Middle frontal gyrus (tissue), 1 donor: ENCODE measurements around the gene GNPTG.
"Not testable (repeated sequence)": the region's sequence is repeated elsewhere in the genome, so short reads cannot be mapped to it uniquely, and the experiment has no call there.

ENCODE experiments used
- DNase-seq: peaks from one replicate; pipeline ENCODE4 v3.0.0-alpha.2; 2015; ENCODE audit warnings: low spot score; ENCODE audit errors: extremely low spot score

The GNPTG gene

GRCh38 chr16:1318268-1318545 lies 33.5 kb upstream of the GNPTG start:
- DNase-seq = no peak

DNA sequence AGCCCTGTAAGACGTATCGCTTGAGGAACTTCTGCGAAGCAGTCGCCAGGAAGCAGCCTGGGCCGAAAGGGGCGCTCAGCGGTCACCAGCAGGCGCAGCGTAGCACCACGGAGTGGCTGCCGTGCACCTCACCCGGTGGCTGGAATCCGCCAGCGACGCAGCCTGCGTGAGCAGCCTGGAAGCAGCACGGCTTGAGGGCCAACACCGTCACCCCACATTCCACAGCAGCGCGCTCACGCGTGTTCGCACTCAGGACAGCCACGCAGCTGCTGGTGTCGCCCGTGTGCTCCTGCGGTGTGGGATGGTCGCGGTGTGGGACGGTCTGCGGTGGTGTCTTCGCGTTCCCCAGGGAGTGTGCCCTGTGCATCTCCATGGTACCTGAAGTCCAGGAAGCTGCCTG lies 32.7 kb upstream of the GNPTG start:
- DNase-seq = no peak

DNA sequence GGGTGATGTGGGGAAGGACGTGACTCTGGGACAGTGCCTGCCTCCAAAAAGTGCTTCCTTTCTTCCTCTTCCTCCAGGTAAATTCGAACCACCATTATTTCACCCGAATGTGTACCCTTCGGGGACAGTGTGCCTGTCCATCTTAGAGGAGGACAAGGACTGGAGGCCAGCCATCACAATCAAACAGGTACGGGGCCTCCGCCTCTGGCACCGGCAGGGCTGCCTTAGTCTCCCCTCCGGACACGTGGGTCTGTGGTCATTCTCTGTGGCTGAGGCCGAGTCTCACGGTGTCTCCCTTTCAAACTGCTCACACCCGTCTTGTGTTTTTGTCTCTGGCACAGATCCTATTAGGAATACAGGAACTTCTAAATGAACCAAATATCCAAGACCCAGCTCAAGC lies 31.6 kb upstream of the GNPTG start:
- DNase-seq = no peak

GRCh38 chr16:1320658-1321240 lies 31.0 kb upstream of the GNPTG start:
- DNase-seq = no peak

- DNase-seq = no peak
These were observed 29.3 kb upstream of the GNPTG start for GRCh38 chr16:1322407-1322806.

DNA sequence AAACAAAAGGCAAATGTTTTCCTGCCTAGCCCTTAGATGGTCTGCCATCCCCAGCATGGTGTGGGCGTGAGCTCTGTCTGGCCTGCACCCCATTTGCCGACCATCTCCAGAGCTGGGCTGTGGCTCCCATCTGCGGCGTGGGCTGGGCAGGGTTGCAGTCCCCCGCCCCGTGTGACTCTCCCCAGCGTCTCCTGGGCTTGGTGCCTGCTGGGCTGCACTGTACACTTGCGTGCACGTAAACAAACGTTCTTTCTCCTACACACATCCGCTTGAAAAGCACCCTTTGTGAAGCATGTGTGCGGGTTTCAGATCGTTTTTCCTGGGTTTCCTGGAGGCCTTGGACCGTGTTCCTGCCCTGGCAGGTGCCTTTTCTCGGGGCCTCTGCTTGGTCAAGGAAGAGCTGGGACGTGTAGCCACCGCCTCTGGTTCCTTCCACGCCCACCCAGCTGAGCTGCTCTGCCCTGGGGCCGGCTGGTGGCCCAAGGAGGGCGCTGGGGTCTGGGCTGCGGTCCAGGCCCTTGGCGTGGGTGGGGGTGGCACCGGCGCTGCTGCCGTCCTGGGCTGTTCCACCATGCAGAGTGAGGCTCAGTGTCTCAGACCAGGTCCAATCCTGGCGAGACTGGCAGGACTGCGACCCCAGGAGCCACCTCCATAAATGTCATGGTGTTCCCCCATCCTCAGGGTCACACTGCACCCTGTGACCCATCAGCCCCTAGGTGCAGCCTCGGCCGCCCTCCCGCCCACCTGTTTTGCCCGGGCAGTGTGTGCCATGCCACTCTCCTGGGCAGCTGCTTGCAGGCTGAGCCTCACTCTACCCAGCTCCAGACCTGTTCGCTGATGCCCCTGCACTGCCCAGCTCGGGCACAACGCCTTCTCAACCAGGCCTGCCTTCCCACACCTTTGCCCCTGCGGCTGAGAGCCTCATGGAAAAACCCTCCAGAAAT lies 28.2 kb upstream of the GNPTG start:
- no peak for DNase-seq

GRCh38 chr16:1324286-1324826 lies 27.4 kb upstream of the GNPTG start:
- no peak for DNase-seq

GRCh38 chr16:1325261-1325660 lies 26.5 kb upstream of the GNPTG start:
- no peak for DNase-seq

- DNase-seq = no peak
These were observed 25.9 kb upstream of the GNPTG start for GRCh38 chr16:1325673-1326371.

DNA sequence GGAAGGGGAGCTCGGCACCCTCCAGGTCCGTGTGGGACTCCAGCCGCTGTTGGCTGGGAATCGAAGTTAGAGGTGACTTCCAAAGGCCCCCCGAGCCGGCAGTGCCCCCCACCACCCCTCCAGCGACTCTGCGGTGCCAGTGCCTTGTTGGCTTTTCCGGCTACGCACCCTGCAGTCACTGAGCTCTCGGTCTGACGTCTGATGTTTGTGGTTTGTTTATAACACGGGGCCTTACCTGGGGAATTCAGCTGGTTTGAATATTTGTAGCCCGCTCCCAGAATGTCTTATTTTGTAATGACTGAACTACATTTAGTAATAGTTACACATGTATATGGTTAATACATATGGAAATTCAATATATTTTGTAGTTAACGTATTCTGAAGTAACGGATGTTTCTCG lies 25.3 kb upstream of the GNPTG start:
- no peak for DNase-seq

DNA sequence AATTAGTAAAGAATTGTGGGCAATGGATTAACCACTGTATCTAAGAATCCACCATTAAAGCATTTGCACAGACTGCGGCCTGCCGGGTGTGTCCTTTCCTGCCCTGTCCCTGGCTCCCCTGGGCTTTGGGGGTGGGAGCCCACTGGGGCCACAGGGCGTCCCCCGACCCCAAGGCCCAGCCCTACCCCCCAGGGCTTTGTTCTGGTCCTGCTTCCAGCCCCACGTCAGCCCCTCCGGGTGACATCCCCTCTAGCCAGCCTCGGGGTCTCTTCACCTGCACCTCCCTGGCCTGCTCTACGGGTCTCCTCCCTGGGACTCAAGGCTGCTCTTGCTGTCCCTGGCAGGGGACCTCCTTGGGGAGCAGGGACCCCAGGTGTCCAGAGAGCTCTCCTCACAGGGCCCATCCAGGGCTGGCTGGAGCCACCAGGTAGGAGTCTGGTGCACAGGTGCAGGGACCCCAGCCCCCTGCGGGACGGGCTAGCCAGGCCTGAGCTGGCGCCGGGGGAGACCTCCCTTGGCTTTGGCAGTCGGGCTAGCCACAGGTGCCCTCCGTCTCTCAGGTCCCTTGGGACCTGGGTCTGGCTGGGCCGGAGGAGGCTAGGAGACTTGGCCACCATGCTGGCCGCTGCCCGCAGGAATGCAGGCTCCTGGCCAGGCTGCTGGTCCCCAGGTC lies 24.6 kb upstream of the GNPTG start:
- DNase-seq = no peak

DNA sequence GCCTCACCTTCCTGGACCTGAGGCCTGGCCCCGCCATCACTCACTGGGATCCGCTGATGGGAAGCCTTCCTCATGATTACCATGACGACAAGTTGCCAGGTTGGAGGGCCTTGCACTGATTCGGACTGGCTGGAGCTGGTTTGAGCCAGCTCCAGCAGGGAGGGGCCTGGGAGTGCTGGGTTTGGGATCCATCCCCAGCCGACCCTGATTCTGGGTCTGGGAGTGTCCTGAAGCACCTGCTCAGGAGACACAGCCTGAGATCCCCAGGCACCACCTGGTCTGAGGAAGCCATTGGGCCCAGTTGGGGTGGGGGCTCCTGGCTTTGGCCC lies 24.1 kb upstream of the GNPTG start:
- DNase-seq = no peak

DNA sequence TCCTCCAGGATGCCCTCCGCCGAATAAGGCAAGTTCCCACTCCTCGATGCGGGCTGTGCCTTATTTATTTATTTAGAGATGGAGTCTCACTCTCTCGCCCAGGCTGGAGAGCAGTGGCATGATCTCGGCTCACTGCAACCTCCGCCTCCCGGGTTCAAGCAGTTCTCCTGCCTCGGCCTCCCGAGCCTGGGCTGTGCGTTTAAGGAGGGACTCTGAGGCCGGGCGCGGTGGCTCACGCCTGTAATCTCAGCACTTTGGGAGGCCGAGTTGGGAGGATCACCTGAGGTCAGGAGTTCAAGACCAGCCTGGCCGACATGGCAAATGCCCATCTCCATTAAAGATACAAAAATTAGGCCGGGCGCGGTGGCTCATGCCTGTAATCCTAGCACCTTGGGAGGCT lies 23.6 kb upstream of the GNPTG start:
- not testable (repeated sequence) for DNase-seq

- not testable (repeated sequence) for DNase-seq
These were observed 22.8 kb upstream of the GNPTG start for GRCh38 chr16:1328961-1329360.

DNA sequence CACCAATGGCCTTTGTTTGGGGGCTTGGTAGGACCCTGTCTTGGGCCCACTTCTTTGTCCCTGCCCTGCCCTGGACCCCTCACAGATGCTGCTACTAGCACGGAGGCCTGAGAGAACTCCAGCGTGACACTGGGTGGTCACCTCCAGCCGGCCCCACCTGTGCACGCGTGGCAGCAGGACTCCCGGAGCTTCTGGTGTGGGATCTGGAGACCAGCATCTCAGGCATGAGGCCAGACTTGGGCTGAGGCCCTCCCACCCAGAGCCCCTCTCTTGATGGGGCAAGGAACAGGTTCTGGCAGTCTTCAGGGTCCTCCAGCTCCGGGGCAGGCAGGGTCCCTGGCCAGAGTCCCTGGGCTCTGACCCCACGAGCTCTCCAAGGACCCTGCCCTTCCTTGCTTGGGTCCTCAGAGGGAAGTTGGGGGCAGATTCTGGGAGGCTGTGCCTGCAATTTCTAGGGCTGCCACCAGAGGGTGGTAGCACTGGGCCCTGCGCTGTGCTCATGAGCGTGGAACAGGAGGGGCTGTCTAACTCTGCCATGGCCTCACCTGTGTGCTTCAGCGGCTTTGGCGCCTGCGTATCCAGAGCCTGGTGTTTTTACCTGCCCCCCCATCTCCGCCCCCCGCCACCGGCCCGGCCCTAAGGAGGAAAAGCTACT lies 21.3 kb upstream of the GNPTG start:
- no peak for DNase-seq

GRCh38 chr16:1330931-1331711 lies 20.6 kb upstream of the GNPTG start:
- no peak for DNase-seq

GRCh38 chr16:1331712-1332617 lies 19.8 kb upstream of the GNPTG start:
- no peak for DNase-seq

DNA sequence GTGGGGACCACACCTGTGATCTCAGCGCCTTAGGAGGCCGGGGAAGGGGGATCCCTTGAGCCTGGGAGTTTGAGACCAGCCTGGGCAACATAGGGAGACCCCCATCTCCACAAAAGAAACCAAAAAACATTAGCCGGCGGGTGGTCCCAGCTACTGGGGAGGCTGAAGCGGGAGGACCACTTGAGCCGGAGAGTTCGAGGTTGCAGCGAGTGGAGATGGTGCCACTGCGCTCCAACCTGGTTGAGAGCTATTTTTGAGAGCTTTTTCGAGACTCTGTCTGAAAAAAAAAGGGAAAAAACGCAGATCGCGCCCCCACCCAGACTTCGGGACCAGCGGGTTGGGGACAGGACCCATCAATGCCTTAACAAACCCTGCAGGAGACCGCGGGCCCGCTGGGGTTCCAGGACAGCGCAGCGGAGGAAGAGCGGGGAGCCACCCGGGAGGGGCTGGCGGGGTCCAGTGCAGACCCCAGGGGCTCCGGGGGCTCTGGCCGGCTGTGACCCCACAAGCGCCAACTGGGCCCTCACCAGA lies 19.0 kb upstream of the GNPTG start:
- no peak for DNase-seq

DNA sequence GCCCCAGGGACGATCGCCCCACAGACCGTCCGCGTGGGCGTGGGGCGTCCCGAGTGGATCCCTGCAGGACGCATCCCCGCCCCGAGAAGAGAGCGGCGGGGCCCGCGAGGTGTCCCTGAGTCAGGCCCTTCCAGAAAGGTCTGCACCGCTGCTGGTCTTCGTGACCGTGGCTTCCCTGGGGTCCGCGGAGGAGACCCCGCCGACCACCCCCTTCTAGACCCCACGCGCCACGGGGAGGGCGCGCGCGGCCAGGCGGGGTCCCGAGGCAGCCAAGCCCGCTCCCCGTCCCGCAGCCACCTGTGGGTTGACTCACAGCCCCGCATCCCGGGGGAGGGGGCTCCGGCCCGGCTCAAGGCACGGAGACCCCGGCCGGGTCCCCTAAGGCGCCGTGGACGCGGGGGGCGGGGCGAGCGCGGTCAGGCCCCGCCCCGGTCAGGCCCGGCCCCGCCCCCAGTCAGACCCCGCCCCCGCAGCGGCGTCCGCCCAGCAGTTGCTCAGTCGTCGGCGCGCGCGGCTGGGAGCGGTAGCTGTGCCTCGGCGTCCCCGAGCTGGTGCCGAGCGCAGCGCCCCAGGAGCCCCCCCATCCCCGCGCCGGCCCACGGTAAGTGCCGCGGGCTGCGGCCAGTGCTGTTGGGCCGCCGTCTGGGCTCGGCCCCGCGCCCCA lies 18.4 kb upstream of the GNPTG start, which contains the start of gene BAIAP3:
Gene BAIAP3, plus strand, starts transcription at position 497 of the 664 bp plus-strand sequence. CDS start 4,905 bp downstream, outside the sequence.
- no peak for DNase-seq
